OCI-LY7 (cell line): ENCODE measurements around the gene MXD1.

Experiments
- EZH2phosphoT487 ChIP-seq: fragments of 200-600 bp; sonication (generic); IDR thresholded peaks from 2 replicates; pipeline ENCODE4 v1.6.1; 2018; ENCODE audit warnings: low read depth, borderline replicate concordance, mild to moderate bottlenecking, mixed run types, antibody characterized with exemption, low read length, moderate library complexity, mixed read lengths
- TF ChIP-seq, protein P1 (sequence below): fragments of 200-600 bp; sonication (generic); conservative IDR thresholded peaks from 2 replicates; pipeline ENCODE4 v1.5.1; 2014; ENCODE audit warnings: mild to moderate bottlenecking, antibody characterized with exemption, low read length, moderate library complexity, mixed read lengths

GRCh38 chr2:69964353-69964841 lies 49.5 kb downstream of the MXD1 start:
- TF ChIP-seq, protein P1, sequence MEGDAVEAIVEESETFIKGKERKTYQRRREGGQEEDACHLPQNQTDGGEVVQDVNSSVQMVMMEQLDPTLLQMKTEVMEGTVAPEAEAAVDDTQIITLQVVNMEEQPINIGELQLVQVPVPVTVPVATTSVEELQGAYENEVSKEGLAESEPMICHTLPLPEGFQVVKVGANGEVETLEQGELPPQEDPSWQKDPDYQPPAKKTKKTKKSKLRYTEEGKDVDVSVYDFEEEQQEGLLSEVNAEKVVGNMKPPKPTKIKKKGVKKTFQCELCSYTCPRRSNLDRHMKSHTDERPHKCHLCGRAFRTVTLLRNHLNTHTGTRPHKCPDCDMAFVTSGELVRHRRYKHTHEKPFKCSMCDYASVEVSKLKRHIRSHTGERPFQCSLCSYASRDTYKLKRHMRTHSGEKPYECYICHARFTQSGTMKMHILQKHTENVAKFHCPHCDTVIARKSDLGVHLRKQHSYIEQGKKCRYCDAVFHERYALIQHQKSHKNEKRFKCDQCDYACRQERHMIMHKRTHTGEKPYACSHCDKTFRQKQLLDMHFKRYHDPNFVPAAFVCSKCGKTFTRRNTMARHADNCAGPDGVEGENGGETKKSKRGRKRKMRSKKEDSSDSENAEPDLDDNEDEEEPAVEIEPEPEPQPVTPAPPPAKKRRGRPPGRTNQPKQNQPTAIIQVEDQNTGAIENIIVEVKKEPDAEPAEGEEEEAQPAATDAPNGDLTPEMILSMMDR = no peak
- TF ChIP-seq EZH2phosphoT487 = no peak
